ENCODE measurements around the gene PTPRG. TPM values are rescaled to one million over a fixed set of nuclear protein-coding genes. Genes with fewer than 3 reads are reported as not detected.

The PTPRG gene
- total and polyA plus RNA-seq, 10 of the 15 experiments (the other 5 are each of a cell fraction or from before 2014, with no cell fraction given): 0.29 to 20.7 (median 1.4) TPM

GRCh38 chr3:61568127-61568526 is 6.8 kb downstream of the PTPRG start:
- RAD21 ChIA-PET (ENCODE audit: unreplicated experiment): interaction anchor here (0.7 to 6.1 kb wide), 6 partner anchors 9 to 372 kb away, joined by 3 to 113 read pairs (median 4); no protein-coding TSS in a partner anchor
- Histone ChIP-seq H3K79me2 (ENCODE audit: control insufficient read depth, insufficient read depth, low read length) (no peaks in the 10 kb centered on the region), H3K4me3 (no peak overlapping the region), H3K27me3 (replicated peaks in 1 of 2; ENCODE audit: control insufficient read depth in 2 of 2, insufficient read depth in 2 of 2, low read length in 1 of 2) (peaks cover 2 to 16% of the 10 kb centered on the region in 2 experiments), H3K4me1 (ENCODE audit: control insufficient read depth, insufficient read depth, low read length) (no peaks in the 10 kb centered on the region), H3K9ac (ENCODE audit: control insufficient read depth, insufficient read depth, low read length) (no peak overlapping the region), H3K4me2 (ENCODE audit: control insufficient read depth, insufficient read depth) (no peak overlapping the region), H3K27ac (ENCODE audit: control insufficient read depth, insufficient read depth) (no peak overlapping the region), H3K9me3 (replicated peaks; ENCODE audit: control insufficient read depth, insufficient read depth, low read length) (no peaks in the 10 kb centered on the region), H2AFZ (ENCODE audit: control insufficient read depth, low read depth, low read length) (no peak overlapping the region), H3K36me3 (ENCODE audit: control insufficient read depth in 2 of 2, insufficient read depth in 2 of 2, low read length in 1 of 2) (no peaks in the 10 kb centered on the region), H4K20me1 (ENCODE audit: control insufficient read depth, insufficient read depth) (no peaks in the 10 kb centered on the region)
- FAIRE-seq: no peak
- BruUV-seq (replicated peaks): no TSS peak
- ATAC-seq: no peak
- in situ Hi-C loops (cut with MboI) (loop anchor here (10.0 kb wide), 1 partner anchor 617 kb away; no protein-coding TSS in a partner anchor), intact Hi-C loops (cut with micrococcal nuclease; ENCODE audit: unreplicated experiment) (loop anchor here (10.0 kb wide), 3 partner anchors 157 to 367 kb away; no protein-coding TSS in a partner anchor)
- SMC1A ChIA-PET (ENCODE audit: uncharacterized antibody, unreplicated experiment): interaction anchor here (0.9 to 5.4 kb wide), 14 partner anchors 10 to 361 kb away, joined by 3 to 97 read pairs (median 3); no protein-coding TSS in a partner anchor
- CTCF ChIA-PET: interaction anchor here (0.6 to 6.3 kb wide), 8 partner anchors 9 to 619 kb away, joined by 3 to 97 read pairs (median 4); no protein-coding TSS in a partner anchor
- POLR2A ChIA-PET: interaction anchor here (0.5 to 0.7 kb wide), 3 partner anchors 51 to 136 kb away, joined by 3 to 6 read pairs (median 3); no protein-coding TSS in a partner anchor
- no peak for DNase-seq (ENCODE audit: low read depth, low spot score)
- 0% methylated on average over 1 of the region's 1 CpG for WGBS (ENCODE audit: insufficient coverage, insufficient replicate concordance, low lambda C conversion rate, missing lambda C conversion rate)
- TF ChIP-seq FOS (IDR thresholded peaks at IDR 0.05; ENCODE audit: borderline replicate concordance, extremely low read depth, insufficient read length) (no peak), BACH1 (IDR thresholded peaks at IDR 0.05; ENCODE audit: borderline replicate concordance) (no peak), SMAD5 (IDR thresholded peaks at IDR 0.05; ENCODE audit: low read depth) (no peak), TBL1XR1 (IDR thresholded peaks at IDR 0.05; ENCODE audit: low read depth, low read length) (no peak), RUNX3 (IDR thresholded peaks at IDR 0.05; ENCODE audit: low read length) (no peak), GATAD2B (conservative IDR thresholded peaks at IDR 0.05; ENCODE audit: low read depth) (no peak), E4F1 (IDR thresholded peaks at IDR 0.05; ENCODE audit: borderline replicate concordance, partially characterized antibody) (no peak), NR2C2 (IDR thresholded peaks at IDR 0.05; ENCODE audit: borderline replicate concordance, control insufficient read depth, insufficient read length, low read depth) (no peak), HSF1 (IDR thresholded peaks at IDR 0.05; ENCODE audit: low read depth, low read length) (no peak), CREB1 (IDR thresholded peaks at IDR 0.05; ENCODE audit: low read depth) (no peak), LARP7 (IDR thresholded peaks at IDR 0.05) (no peak), MTA2 (IDR thresholded peaks at IDR 0.05; ENCODE audit: low read depth) (no peak), IKZF1 (conservative IDR thresholded peaks at IDR 0.05) (no peak), BCL11A (IDR thresholded peaks at IDR 0.05; ENCODE audit: low read depth, low read length) (no peak), EGR1 (IDR thresholded peaks at IDR 0.05; ENCODE audit: borderline replicate concordance in 1 of 2, low read depth in 2 of 2, low read length in 2 of 2) (no peak), SUPT20H (IDR thresholded peaks at IDR 0.05; ENCODE audit: borderline replicate concordance, control insufficient read depth, low read depth, low read length) (no peak), ZBTB40 (IDR thresholded peaks at IDR 0.05; ENCODE audit: borderline replicate concordance) (no peak)
